GM18526 (cell line): ENCODE data around the gene FTO.

Experiments
- POLR2A ChIP-seq: IDR thresholded peaks from 3 replicates; pipeline ENCODE4 v1.6.1; 2011; ENCODE audit not compliant: insufficient read length; ENCODE audit errors: extremely low read depth

FTO gene

GRCh38 chr16:54165174-54165911 lies 461.4 kb downstream of the FTO start:
- no peak for TF ChIP-seq POLR2A

GRCh38 chr16:54165912-54166865 lies 462.2 kb downstream of the FTO start:
- TF ChIP-seq POLR2A, result no peak

- TF ChIP-seq POLR2A, result no peak
These were observed 465.2 kb downstream of the FTO start for GRCh38 chr16:54169112-54169511.

GRCh38 chr16:54171626-54172537 lies 467.9 kb downstream of the FTO start:
- no peak for TF ChIP-seq POLR2A

GRCh38 chr16:54173490-54173889 lies 469.5 kb downstream of the FTO start:
- no peak for TF ChIP-seq POLR2A

GRCh38 chr16:54174201-54174600 lies 470.2 kb downstream of the FTO start:
- TF ChIP-seq POLR2A, result no peak

- no peak for TF ChIP-seq POLR2A
These were observed 470.8 kb downstream of the FTO start for GRCh38 chr16:54174750-54175149.

- TF ChIP-seq POLR2A, result no peak
These were observed 471.2 kb downstream of the FTO start for GRCh38 chr16:54175169-54175551.

GRCh38 chr16:54175552-54176375 lies 471.8 kb downstream of the FTO start:
- no peak for TF ChIP-seq POLR2A

GRCh38 chr16:54176376-54176901 lies 472.5 kb downstream of the FTO start:
- TF ChIP-seq POLR2A, result no peak

- no peak for TF ChIP-seq POLR2A
These were observed 473.3 kb downstream of the FTO start for GRCh38 chr16:54177052-54177861.

- no peak for TF ChIP-seq POLR2A
These were observed 474.0 kb downstream of the FTO start for GRCh38 chr16:54177862-54178477.

- no peak for TF ChIP-seq POLR2A
These were observed 474.6 kb downstream of the FTO start for GRCh38 chr16:54178478-54178976.
